HepG2 (cell line): ENCODE results near the gene CNEP1R1. TPM values are rescaled to one million over a fixed set of nuclear protein-coding genes. Genes with fewer than 3 reads are reported as not detected.
A peak's percentile ranks its signal among the peaks of the same experiment; 100 is the strongest.

Experiments used
- AHDC1 ChIP-seq: sonication (generic); formaldehyde crosslinking; IDR thresholded peaks from 2 replicates; pipeline ENCODE4 v1.5.1; 2020; ENCODE audit warnings: mild to moderate bottlenecking, missing genetic modification reagents, borderline replicate concordance
- CREB1 ChIP-seq, 2 experiments: fragments of 450-650 bp in 1 of 2; IDR thresholded peaks; 2 replicates each; pipeline ENCODE4 v1.6.1; 2016 to 2017; ENCODE audit warnings: control low read depth in 1 of 2, mild to moderate bottlenecking in 1 of 2, missing compliant biosample characterization in 1 of 2, missing genetic modification characterization in 1 of 2
- HNF4A ChIP-seq: sonication (generic); formaldehyde crosslinking; IDR thresholded peaks from 2 replicates; pipeline ENCODE4 v1.4.0; 2020; ENCODE audit warnings: missing genetic modification reagents
- MAFG ChIP-seq: sonication (generic); formaldehyde crosslinking; IDR thresholded peaks from 2 replicates; pipeline ENCODE4 v1.5.1; 2020; ENCODE audit warnings: mild to moderate bottlenecking, missing genetic modification reagents
- NR2F6 ChIP-seq, 2 experiments: IDR thresholded peaks; 2 replicates each; pipeline ENCODE4 v1.6.1; 2016; ENCODE audit warnings: antibody characterized with exemption in 1 of 2, mild to moderate bottlenecking in 1 of 2
- PCBP2 ChIP-seq: fragments of 200-400 bp; formaldehyde crosslinking; optimal IDR thresholded peaks from 2 replicates; pipeline ENCODE3; 2018; ENCODE audit warnings: low read length, low read depth; ENCODE audit not compliant: poor library complexity, severe bottlenecking
- RFXAP ChIP-seq: sonication (generic); formaldehyde crosslinking; IDR thresholded peaks from 2 replicates; pipeline ENCODE4 v1.4.0; 2020; ENCODE audit warnings: missing genetic modification reagents, borderline replicate concordance
- SMARCE1 ChIP-seq: fragments of 450-650 bp; IDR thresholded peaks from 2 replicates; pipeline ENCODE4 v1.6.1; 2017; ENCODE audit warnings: borderline replicate concordance
- SRF ChIP-seq: IDR thresholded peaks from 2 replicates; pipeline ENCODE4 v1.6.1; 2011; ENCODE audit warnings: mild to moderate bottlenecking, low read depth, low read length, moderate library complexity
- TEF ChIP-seq: sonication (generic); formaldehyde crosslinking; IDR thresholded peaks from 2 replicates; pipeline ENCODE4 v1.5.0; 2020; ENCODE audit warnings: missing genetic modification reagents
- TFDP2 ChIP-seq: sonication (generic); formaldehyde crosslinking; IDR thresholded peaks from 2 replicates; pipeline ENCODE4 v1.4.0; 2020; ENCODE audit warnings: missing genetic modification reagents
- THAP7 ChIP-seq: sonication (generic); formaldehyde crosslinking; IDR thresholded peaks from 2 replicates; pipeline ENCODE4 v1.8.1; 2023; ENCODE audit warnings: mild to moderate bottlenecking, missing genetic modification reagents
- ZBTB3 ChIP-seq: sonication (generic); formaldehyde crosslinking; IDR thresholded peaks from 2 replicates; pipeline ENCODE4 v1.4.0; 2020; ENCODE audit warnings: low read depth, mild to moderate bottlenecking, moderate library complexity, missing genetic modification reagents, borderline replicate concordance
- ZC3H4 ChIP-seq: sonication (generic); formaldehyde crosslinking; IDR thresholded peaks from 2 replicates; pipeline ENCODE4 v1.4.0; 2020; ENCODE audit warnings: missing genetic modification reagents, borderline replicate concordance
- ZFY ChIP-seq: sonication (generic); formaldehyde crosslinking; IDR thresholded peaks from 2 replicates; pipeline ENCODE4 v1.4.0; 2020; ENCODE audit warnings: missing genetic modification reagents
- ZMAT3 ChIP-seq: sonication (generic); formaldehyde crosslinking; conservative IDR thresholded peaks from 2 replicates; pipeline ENCODE4 v1.7.0; 2021; ENCODE audit warnings: missing genetic modification reagents
- ZNF343 ChIP-seq: sonication (generic); formaldehyde crosslinking; IDR thresholded peaks from 2 replicates; pipeline ENCODE4 v1.4.0; 2020; ENCODE audit warnings: mild to moderate bottlenecking, missing genetic modification reagents
- ZNF558 ChIP-seq: sonication (generic); formaldehyde crosslinking; IDR thresholded peaks from 2 replicates; pipeline ENCODE4 v1.9.0; 2022; ENCODE audit warnings: mild to moderate bottlenecking, missing genetic modification reagents, borderline replicate concordance
- ZNF580 ChIP-seq: IDR thresholded peaks from 2 replicates; pipeline ENCODE4 v1.6.1; 2016; ENCODE audit warnings: low read depth, borderline replicate concordance
- ZNF619 ChIP-seq: sonication (generic); formaldehyde crosslinking; IDR thresholded peaks from 2 replicates; pipeline ENCODE4 v1.4.0; 2020; ENCODE audit warnings: mild to moderate bottlenecking, missing genetic modification reagents
- ZNF850 ChIP-seq: sonication (generic); formaldehyde crosslinking; conservative IDR thresholded peaks from 2 replicates; pipeline ENCODE4 v1.9.0; 2021; ENCODE audit warnings: mild to moderate bottlenecking, missing genetic modification reagents
- ZSCAN21 ChIP-seq: sonication (generic); formaldehyde crosslinking; IDR thresholded peaks from 2 replicates; pipeline ENCODE4 v1.8.0; 2022; ENCODE audit warnings: mild to moderate bottlenecking, missing genetic modification reagents, moderate library complexity, borderline replicate concordance
- ZSCAN25 ChIP-seq: sonication (generic); formaldehyde crosslinking; IDR thresholded peaks from 2 replicates; pipeline ENCODE4 v1.8.0; 2022; ENCODE audit warnings: mild to moderate bottlenecking, missing genetic modification reagents
- polyA plus RNA-seq, 8 experiments: library from polyadenylated mRNA; depleted of rRNA in 3 of 8; stranded (reverse) in 7 of 8; unstranded in 1 of 8; fragments of >200 nt; fragmentation: Illumina TruSeq in 4 of 8; extraction: Trizol in 4 of 8; gene quantifications; 2 replicates each; pipeline versions ENCODE4 v1.2.1 to v1.2.3, GENCODE V29; 2011 to 2016; ENCODE audit warnings: low read depth in 4 of 8, missing spikeins in 1 of 8, mixed read lengths in 1 of 8; ENCODE audit not compliant: insufficient read depth in 1 of 8
- total RNA-seq, 5 experiments: library from RNA; depleted of rRNA; stranded (reverse); fragments of >200 nt; fragmentation: Illumina TruSeq; extraction: Trizol; gene quantifications; 2 replicates each; pipeline ENCODE4 v1.2.3, GENCODE V29; 2016; ENCODE audit warnings: low read depth in 1 of 5

The CNEP1R1 gene
- total and polyA plus RNA-seq, 2 of the 13 experiments (the other 11 are each of a cell fraction or from before 2014, with no cell fraction given), result 23.6 to 26.8 TPM

GRCh38 chr16:50035468-50035992, 10.5 kb downstream of the CNEP1R1 start (continued):
- TF ChIP-seq ZNF580 (CRISPR knock-in tag) (no peak), MAFG (CRISPR knock-in tag) (no peak), TEF (CRISPR knock-in tag) (no peak), ZSCAN25 (CRISPR knock-in tag) (no peak), TFDP2 (no peak), HNF4A (peak; percentile 92), ZMAT3 (CRISPR knock-in tag) (no peak), PCBP2 (no peak), ZNF343 (CRISPR knock-in tag) (no peak), THAP7 (CRISPR knock-in tag) (no peak), ZFY (CRISPR knock-in tag) (no peak), ZNF850 (no peak), RFXAP (CRISPR knock-in tag) (no peak), ZNF619 (no peak), ZNF558 (no peak), CREB1 (IDR thresholded peaks at IDR 0.05) (peak; percentile 47; the same call in 1 of the 2 replicates), CREB1 (CRISPR knock-in tag; IDR thresholded peaks at IDR 0.05) (peak; percentile 58), AHDC1 (CRISPR knock-in tag) (peak; percentile 94), SRF (no peak), ZC3H4 (CRISPR knock-in tag) (no peak), NR2F6 (IDR thresholded peaks at IDR 0.05) (peak; percentile 95), NR2F6 (CRISPR knock-in tag; IDR thresholded peaks at IDR 0.05) (peak; percentile 90), SMARCE1 (no peak), ZSCAN21 (CRISPR knock-in tag) (no peak), ZBTB3 (no peak)
